Measurements from ENCODE around the gene TM2D1. TPM values are rescaled to one million over a fixed set of nuclear protein-coding genes. Genes with fewer than 3 reads are reported as not detected.

TM2D1 gene
- total and polyA plus RNA-seq, 10 of the 15 experiments (the other 5 are each of a cell fraction or from before 2014, with no cell fraction given) = 21.0 to 46.6 (median 36.7) TPM

- Histone ChIP-seq H2AFZ (ENCODE audit: control insufficient read depth, low read depth, low read length) (no peak overlapping the region), H3K9ac (ENCODE audit: control insufficient read depth, insufficient read depth, low read length) (no peak overlapping the region), H3K4me2 (ENCODE audit: control insufficient read depth, insufficient read depth) (no peak overlapping the region), H3K36me3 (ENCODE audit: control insufficient read depth in 2 of 2, insufficient read depth in 2 of 2, low read length in 1 of 2) (no peaks in the 10 kb centered on the region), H4K20me1 (ENCODE audit: control insufficient read depth, insufficient read depth) (no peaks in the 10 kb centered on the region), H3K27me3 (replicated peaks in 1 of 2; ENCODE audit: control insufficient read depth in 2 of 2, insufficient read depth in 2 of 2, low read length in 1 of 2) (no peaks in the 10 kb centered on the region), H3K4me3 (no peak overlapping the region), H3K27ac (ENCODE audit: control insufficient read depth, insufficient read depth) (no peak overlapping the region), H3K9me3 (replicated peaks; ENCODE audit: control insufficient read depth, insufficient read depth, low read length) (no peaks in the 10 kb centered on the region), H3K4me1 (ENCODE audit: control insufficient read depth, insufficient read depth, low read length) (no peaks in the 10 kb centered on the region), H3K79me2 (ENCODE audit: control insufficient read depth, insufficient read depth, low read length) (no peaks in the 10 kb centered on the region)
- POLR2A ChIA-PET = no interaction called here
- in situ Hi-C loops (cut with MboI) = no loop called here
- TF ChIP-seq SUPT20H (IDR thresholded peaks at IDR 0.05; ENCODE audit: borderline replicate concordance, control insufficient read depth, low read depth, low read length) (no peak), JUND (IDR thresholded peaks at IDR 0.05; ENCODE audit: low read depth, low read length) (no peak), NKRF (conservative IDR thresholded peaks at IDR 0.05) (no peak), NR2F1 (conservative IDR thresholded peaks at IDR 0.05) (no peak), PKNOX1 (IDR thresholded peaks at IDR 0.05) (no peak), ASH2L (IDR thresholded peaks at IDR 0.05; ENCODE audit: borderline replicate concordance, low read depth) (no peak), WRNIP1 (IDR thresholded peaks at IDR 0.05; ENCODE audit: borderline replicate concordance, low read depth, low read length) (no peak), SIX5 (IDR thresholded peaks at IDR 0.05; ENCODE audit: low read depth, low read length, severe bottlenecking) (no peak), POU2F2 (IDR thresholded peaks at IDR 0.05; ENCODE audit: borderline replicate concordance, low read depth, low read length) (no peak), HSF1 (IDR thresholded peaks at IDR 0.05; ENCODE audit: low read depth, low read length) (no peak), CTCF (IDR thresholded peaks at IDR 0.05 in 2 of 3, conservative IDR thresholded peaks at IDR 0.05 in 1 of 3; ENCODE audit: control insufficient read depth in 2 of 3, extremely low read depth in 1 of 3, insufficient read depth in 1 of 3, low read depth in 3 of 3, low read length in 3 of 3) (no peak), POLR2A (IDR thresholded peaks at IDR 0.05; ENCODE audit: low read depth, low read length) (no peak), E2F4 (IDR thresholded peaks at IDR 0.05; ENCODE audit: low read depth, low read length) (no peak)
- DNase-seq (ENCODE audit: low read depth, low spot score) = no peak
- SMC1A ChIA-PET (ENCODE audit: uncharacterized antibody, unreplicated experiment) = no interaction called here
- FAIRE-seq = no peak
- ATAC-seq = no peak
- RAD21 ChIA-PET (ENCODE audit: unreplicated experiment) = interaction anchor here (1.0 kb wide), 1 partner anchor 13 kb away, joined by 3 read pairs; no protein-coding TSS in a partner anchor
- intact Hi-C loops (cut with micrococcal nuclease; ENCODE audit: unreplicated experiment) = no loop called here
- CTCF ChIA-PET = interaction anchor here (0.7 to 1.3 kb wide), 2 partner anchors 11 to 119 kb away, joined by 3 read pairs; no protein-coding TSS in a partner anchor
- BruUV-seq (replicated peaks) = no TSS peak
- 100% methylated on average over 1 of the region's 1 CpG for whole genome bisulfite sequencing (ENCODE audit: insufficient coverage, insufficient replicate concordance, low lambda C conversion rate, missing lambda C conversion rate)
Measured at GRCh38 chr1:61770131-61770530, 45.2 kb upstream of the TM2D1 start.

All from GM12878 (cell line).